Adrenal gland (tissue), 12 donors: ENCODE data around the gene RASGRP4. TPM values are rescaled to one million over a fixed set of nuclear protein-coding genes. Genes with fewer than 3 reads are reported as not detected.
A peak's percentile ranks its signal among the peaks of the same experiment; 100 is the strongest.

Experiments
- DNase-seq, 7 donors: peaks; one replicate each; pipeline ENCODE4 v3.0.0-alpha.2; 2019 to 2020
- H3K27ac ChIP-seq, 5 donors: fragments of 200-600 bp; sonication (generic) in 4 of 5; 1 replicate in 3 of 5; 2 replicates in 2 of 5; pipeline versions ENCODE4 v1.5.1 to v1.8.0; 2016 to 2020; ENCODE audit warnings: mild to moderate bottlenecking in 1 of 5
- H3K27me3 ChIP-seq: fragments of 200-600 bp; 2 replicates; pipeline ENCODE4 v1.8.0; 2021
- H3K36me3 ChIP-seq, 2 donors: fragments of 200-600 bp; replicated peaks in 1 of 2; 1 replicate in 1 of 2; 2 replicates in 1 of 2; pipeline versions ENCODE4 v1.5.1 to v1.8.0; 2018 to 2022
- H3K4me1 ChIP-seq, 2 donors: fragments of 200-600 bp; replicated peaks in 1 of 2; 1 replicate in 1 of 2; 2 replicates in 1 of 2; pipeline versions ENCODE4 v1.5.1 to v1.8.0; 2018 to 2021
- H3K4me3 ChIP-seq, 4 donors: fragments of 200-600 bp; sonication (generic) in 3 of 4; one replicate each; pipeline ENCODE4 v1.5.1; 2016 to 2018
- H3K9me3 ChIP-seq, 3 donors: fragments of 200-600 bp; sonication (generic) in 1 of 3; replicated peaks in 1 of 3; 1 replicate in 2 of 3; 2 replicates in 1 of 3; pipeline versions ENCODE4 v1.5.1 to v1.8.0; 2016 to 2021
- POLR2A ChIP-seq, 2 donors: fragments of 450-650 bp; IDR thresholded peaks; one replicate each; pipeline ENCODE4 v1.6.1; 2017; ENCODE audit warnings: antibody characterized with exemption in 2 of 2, mild to moderate bottlenecking in 2 of 2, moderate library complexity in 1 of 2
- WGBS, 4 donors: extraction: QIAGEN DNeasy Blood & Tissue Kit in 2 of 4; methylation state at CpG; one replicate each; pipeline versions ENCODE4 v1.1.5 to v1.1.7; 2013 to 2017; 5-methylcytosine and 5-hydroxymethylcytosine counted together
- intact Hi-C, 2 donors: fragments of 100-400 bp; cut with DNase I; formaldehyde crosslinking; loops; one replicate each; pipeline versions ENCODE4 v1.14.1 to v1.15.0; 2022 to 2023
- polyA plus RNA-seq, 3 donors: library from polyadenylated mRNA; stranded (reverse); fragments of 200-250 nt in 2 of 3; fragments of 350-450 nt in 1 of 3; fragmentation: Illumina TruSeq in 1 of 3; extraction: RNeasy Lipid Tissue Mini Kit (QIAGEN cat#74804) in 1 of 3; gene quantifications; one replicate each; pipeline ENCODE4 v1.2.3, GENCODE V29; 2013 to 2014
- total RNA-seq, 9 donors: library from RNA; depleted of rRNA in 4 of 9; stranded (reverse); fragments of >200 nt in 4 of 9; fragments of 120-200 nt in 1 of 9; fragmentation: NEBNext Ultra II Directional in 1 of 9; extraction: Animal tissue kit (Norgen Biotek cat#: 25700) in 1 of 9; gene quantifications; one replicate each; pipeline versions ENCODE4 v1.1.0 to v1.2.4, GENCODE V29; 2013 to 2023
- TF ChIP-seq, protein P1 (sequence below), 6 experiments: fragments of 450-650 bp in 4 of 6; fragments of 200-600 bp in 2 of 6; sonication (generic) in 1 of 6; IDR thresholded peaks; 1 replicate in 5 of 6; 2 replicates in 1 of 6; pipeline versions ENCODE4 v1.5.1 to v1.8.0; 2016 to 2021; ENCODE audit warnings: antibody characterized with exemption in 6 of 6, mild to moderate bottlenecking in 2 of 6, moderate library complexity in 1 of 6
- donor health status: healthy with polysubstance abuse.
- donor health status: Bipolar disorder and iron deficiency.
- donor health status: DM: yes; HTN: yes; CAD: no.
- donor health status: DM: no; HTN: no; CAD: no.
- donor health status: DM: no; HTN: no; CAD: no.
- donor health status: DM: yes; HTN: yes; CAD: no.

RASGRP4 gene
- total and polyA plus RNA-seq, 12 donors: 0.22 to 10.0 (median 4.2) TPM

GRCh38 chr19:38434549-38435051 lies 8.6 kb upstream of the RASGRP4 start:
- Histone ChIP-seq H3K4me3 (no peak overlapping the region), H3K36me3 (no peaks in the 10 kb centered on the region), H3K27me3 (peaks cover 10% of the 10 kb centered on the region), H3K4me1 (no peaks in the 10 kb centered on the region), H3K27ac (no peak overlapping the region), H3K9me3 (no peaks in the 10 kb centered on the region)
- intact Hi-C loops: no loop called here
- 30 to 39% (median 36%) methylated on average over 4 to 13 of the region's 13 CpGs for WGBS, 4 donors
- TF ChIP-seq, protein P1, sequence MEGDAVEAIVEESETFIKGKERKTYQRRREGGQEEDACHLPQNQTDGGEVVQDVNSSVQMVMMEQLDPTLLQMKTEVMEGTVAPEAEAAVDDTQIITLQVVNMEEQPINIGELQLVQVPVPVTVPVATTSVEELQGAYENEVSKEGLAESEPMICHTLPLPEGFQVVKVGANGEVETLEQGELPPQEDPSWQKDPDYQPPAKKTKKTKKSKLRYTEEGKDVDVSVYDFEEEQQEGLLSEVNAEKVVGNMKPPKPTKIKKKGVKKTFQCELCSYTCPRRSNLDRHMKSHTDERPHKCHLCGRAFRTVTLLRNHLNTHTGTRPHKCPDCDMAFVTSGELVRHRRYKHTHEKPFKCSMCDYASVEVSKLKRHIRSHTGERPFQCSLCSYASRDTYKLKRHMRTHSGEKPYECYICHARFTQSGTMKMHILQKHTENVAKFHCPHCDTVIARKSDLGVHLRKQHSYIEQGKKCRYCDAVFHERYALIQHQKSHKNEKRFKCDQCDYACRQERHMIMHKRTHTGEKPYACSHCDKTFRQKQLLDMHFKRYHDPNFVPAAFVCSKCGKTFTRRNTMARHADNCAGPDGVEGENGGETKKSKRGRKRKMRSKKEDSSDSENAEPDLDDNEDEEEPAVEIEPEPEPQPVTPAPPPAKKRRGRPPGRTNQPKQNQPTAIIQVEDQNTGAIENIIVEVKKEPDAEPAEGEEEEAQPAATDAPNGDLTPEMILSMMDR (IDR thresholded peaks at IDR 0.05): no peak
- no peak for TF ChIP-seq POLR2A (IDR thresholded peaks at IDR 0.05)
- DNase-seq: peak in 3 of 7 donors; percentile 23 to 36 (median 36)

DNA sequence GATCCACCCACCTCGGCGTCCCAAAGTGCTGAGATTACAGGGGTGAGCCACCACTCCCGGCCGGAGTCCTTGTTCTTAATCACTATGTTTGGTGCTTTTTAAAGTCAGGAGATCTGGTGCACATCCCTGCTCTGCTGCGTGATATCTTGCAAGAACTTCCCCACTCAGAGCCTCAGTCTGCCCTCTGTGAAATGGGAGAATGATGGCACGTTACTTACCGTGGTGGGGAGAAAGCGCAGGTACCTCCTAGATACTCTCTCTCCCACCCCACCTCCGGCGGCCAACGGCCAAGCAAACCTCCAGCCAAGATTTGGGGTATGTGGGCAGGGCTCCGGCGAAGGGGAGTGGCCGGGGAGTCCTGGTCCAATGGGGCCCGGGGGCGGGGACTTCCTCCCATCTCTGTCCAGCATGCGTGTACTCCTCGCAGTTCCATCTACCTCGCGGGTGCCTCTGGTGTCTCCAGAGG lies 7.3 kb upstream of the RASGRP4 start, which contains the start of gene RYR1:
TSS of gene RYR1 (plus strand) at position 424 of the 466 bp plus-strand sequence. CDS start 139 bp downstream, outside the sequence.
- H3K27me3 ChIP-seq: peaks cover 10% of the 10 kb centered on the region
- H3K4me1 ChIP-seq: no peaks in the 10 kb centered on the region
- no peaks in the 10 kb centered on the region for H3K9me3 ChIP-seq
- H3K27ac ChIP-seq: no peak within 1 kb of the TSS
- peak in 6 of 7 donors; percentile 33 to 60 (median 49) for DNase-seq
- TF ChIP-seq POLR2A (IDR thresholded peaks at IDR 0.05): no peak
- peak within 1 kb of the TSS in 1 of 4 donors; percentile 25 for H3K4me3 ChIP-seq
- WGBS, 4 donors: 14 to 30% (median 16%) methylated on average over 11 to 20 of the region's 20 CpGs; no CpG with 5 or more reads in 1 of the 4 donors
- intact Hi-C loops: no loop called here
- H3K36me3 ChIP-seq: no peaks in the 10 kb centered on the region

DNA sequence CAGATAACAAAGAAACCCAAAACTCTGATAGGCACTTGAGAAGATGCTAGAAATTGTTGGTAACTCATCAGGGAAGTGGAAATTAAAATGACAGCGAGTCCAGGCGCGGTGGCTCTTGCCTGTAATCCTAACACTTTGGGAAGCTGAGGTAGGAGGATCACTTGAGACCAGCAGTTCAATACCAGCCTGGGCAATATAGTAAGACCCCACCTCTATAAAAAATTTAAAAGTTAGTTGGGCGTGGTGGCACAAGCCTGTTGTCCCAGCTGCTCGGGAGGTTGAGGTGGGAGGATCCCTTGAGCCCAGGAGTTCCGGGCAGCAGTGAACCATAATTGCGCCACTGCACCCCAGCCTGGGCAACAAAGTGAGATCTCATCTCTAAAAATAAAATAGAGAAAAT lies 4.9 kb upstream of the RASGRP4 start:
- peaks cover 10% of the 10 kb centered on the region for H3K27me3 ChIP-seq

DNA sequence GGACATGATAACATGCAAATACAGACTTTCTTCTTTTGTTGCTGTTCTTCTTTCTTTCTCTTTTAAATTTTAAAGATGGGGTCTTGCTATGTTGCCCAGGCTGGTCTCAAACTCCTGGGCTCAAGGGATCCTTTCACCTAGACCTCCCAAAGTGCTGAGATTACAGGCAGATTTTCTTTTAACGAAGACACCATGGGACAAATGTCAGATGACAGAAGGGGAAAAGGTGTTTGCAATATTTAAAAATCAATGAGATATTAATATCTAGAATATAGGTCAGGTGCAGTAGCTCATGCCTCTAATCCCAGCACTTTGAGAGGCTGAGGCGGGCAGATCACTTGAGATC lies 3.8 kb upstream of the RASGRP4 start:
- no peak for TF ChIP-seq POLR2A (IDR thresholded peaks at IDR 0.05)
- TF ChIP-seq, protein P1 (IDR thresholded peaks at IDR 0.05): no peak
- peaks cover 7% of the 10 kb centered on the region for H3K27me3 ChIP-seq
- H3K4me3 ChIP-seq: no peak overlapping the region
- H3K36me3 ChIP-seq: no peaks in the 10 kb centered on the region
- H3K9me3 ChIP-seq: no peaks in the 10 kb centered on the region
- DNase-seq: no peak
- 81 to 83% (median 82%) methylated on average over 2 of the region's 2 CpGs for WGBS, 4 donors
- intact Hi-C loops: no loop called here
- H3K4me1 ChIP-seq: no peaks in the 10 kb centered on the region
- no peak overlapping the region for H3K27ac ChIP-seq

More for the DNA sequence above, 4.9 kb upstream of the RASGRP4 start:
- TF ChIP-seq, protein P1 (IDR thresholded peaks at IDR 0.05): no peak
- no peak for TF ChIP-seq POLR2A (IDR thresholded peaks at IDR 0.05)
- no peak overlapping the region for H3K4me3 ChIP-seq
- no peak overlapping the region for H3K27ac ChIP-seq
- H3K4me1 ChIP-seq: no peaks in the 10 kb centered on the region
- H3K36me3 ChIP-seq: no peaks in the 10 kb centered on the region
- intact Hi-C loops: no loop called here
- DNase-seq: no peak
- WGBS, 4 donors: 77 to 86% (median 79%) methylated on average over 7 of the region's 7 CpGs
- H3K9me3 ChIP-seq: no peaks in the 10 kb centered on the region
